GM12878 (cell line): ENCODE measurements around the gene PSMD4. TPM values are rescaled to one million over a fixed set of nuclear protein-coding genes. Genes with fewer than 3 reads are reported as not detected.

Experiments
- ATAC-seq: fragments of 200-7000 bp; cut with Tn5 transposase; 3 replicates; pipeline ENCODE4 v1.9.1; 2020; ENCODE audit warnings: mild to moderate bottlenecking, moderate library complexity
- BruUV-seq: library from RNA; stranded (reverse); fragments of 400-500 nt; replicated peaks from 2 replicates; lab custom pipeline; 2021; lab: Mats Ljungman, UMichigan
- CTCF ChIA-PET: fragments of 300-600 bp; sonication (Branson Sonifier 250); formaldehyde crosslinking; extraction: SDS; loops from one replicate; lab custom pipeline; 2021; ENCODE audit warnings: inconsistent platforms; lab: Yijun Ruan, JAX
- POLR2A ChIA-PET: fragments of 350-600 bp; formaldehyde crosslinking; extraction: SDS; loops from one replicate; lab custom pipeline; 2021; ENCODE audit warnings: inconsistent platforms; lab: Charles Lee
- RAD21 ChIA-PET: fragments of 300-600 bp; sonication (Branson Sonifier 250); formaldehyde crosslinking; loops from one replicate; lab custom pipeline; 2023; ENCODE audit warnings: antibody characterized with exemption; ENCODE audit not compliant: unreplicated experiment; lab: Charles Lee
- SMC1A ChIA-PET: fragments of 300-600 bp; sonication (Branson Sonifier 250); formaldehyde crosslinking; loops from one replicate; lab custom pipeline; 2023; ENCODE audit not compliant: unreplicated experiment, uncharacterized antibody; lab: Charles Lee
- DNase-seq: peaks from one replicate; pipeline ENCODE4 v3.0.0-alpha.2; 2011; ENCODE audit warnings: low read depth, low spot score
- FAIRE-seq: peaks from 3 replicates; lab custom pipeline; 2011; peaks lifted over from hg19 to GRCh38; lab: Jason Lieb, UNC
- H2AFZ ChIP-seq: 2 replicates; pipeline ENCODE4 v1.6.0; 2011; ENCODE audit warnings: low read depth, low read length, control low read depth; ENCODE audit not compliant: control insufficient read depth
- H3K27ac ChIP-seq: 2 replicates; pipeline ENCODE4 v1.5.1; 2011; ENCODE audit warnings: control low read depth; ENCODE audit not compliant: control insufficient read depth, insufficient read depth
- H3K27me3 ChIP-seq, 2 experiments: replicated peaks in 1 of 2; 2 replicates each; pipeline versions ENCODE4 v1.6.0 to v1.6.1; 2011; ENCODE audit warnings: low read length in 1 of 2; ENCODE audit not compliant: control insufficient read depth in 2 of 2, insufficient read depth in 2 of 2
- H3K36me3 ChIP-seq, 2 experiments: 2 replicates each; pipeline ENCODE4 v1.5.1; 2011; ENCODE audit warnings: low read length in 1 of 2; ENCODE audit not compliant: control insufficient read depth in 2 of 2, insufficient read depth in 2 of 2
- H3K4me1 ChIP-seq: 2 replicates; pipeline ENCODE4 v1.6.1; 2011; ENCODE audit warnings: mild to moderate bottlenecking, low read length, moderate library complexity, mixed read lengths; ENCODE audit not compliant: control insufficient read depth, insufficient read depth
- H3K4me2 ChIP-seq: 2 replicates; pipeline ENCODE4 v1.6.0; 2011; ENCODE audit warnings: control low read depth; ENCODE audit not compliant: control insufficient read depth, insufficient read depth
- H3K4me3 ChIP-seq: fragments of 200-600 bp; sonication (generic); 2 replicates; pipeline ENCODE4 v1.5.1; 2016
- H3K79me2 ChIP-seq: 2 replicates; pipeline ENCODE4 v1.6.0; 2011; ENCODE audit warnings: low read length; ENCODE audit not compliant: control insufficient read depth, insufficient read depth
- H3K9ac ChIP-seq: 2 replicates; pipeline ENCODE4 v1.8.0; 2011; ENCODE audit warnings: low read length, control low read depth, mixed read lengths; ENCODE audit not compliant: control insufficient read depth, insufficient read depth
- H3K9me3 ChIP-seq: replicated peaks from 3 replicates; pipeline ENCODE4 v1.5.1; 2011; ENCODE audit warnings: mild to moderate bottlenecking, low read length; ENCODE audit not compliant: control insufficient read depth, insufficient read depth
- H4K20me1 ChIP-seq: 2 replicates; pipeline ENCODE4 v1.6.0; 2011; ENCODE audit not compliant: control insufficient read depth, insufficient read depth
- CEBPB ChIP-seq, 2 experiments: fragments of 150-350 bp in 1 of 2; IDR thresholded peaks; 2 replicates each; pipeline ENCODE4 v1.6.1; 2012 to 2014; ENCODE audit warnings: low read depth in 2 of 2, low read length in 2 of 2, borderline replicate concordance in 1 of 2, inconsistent platforms in 1 of 2
- WGBS: methylation state at CpG from one replicate; pipeline ENCODE4 v1.1.6; 2016; ENCODE audit warnings: low lambda C conversion rate; ENCODE audit not compliant: insufficient replicate concordance, insufficient coverage; ENCODE audit errors: missing lambda C conversion rate; 5-methylcytosine and 5-hydroxymethylcytosine counted together
- in situ Hi-C: fragments of 300-500 bp; cut with MboI; formaldehyde crosslinking; loops from 9 replicates; pipeline ENCODE4 v1.14.3; 2018; ENCODE audit warnings: mixed read lengths
- intact Hi-C: fragments of 100-400 bp; cut with micrococcal nuclease; formaldehyde crosslinking; loops from one replicate; pipeline ENCODE4 v1.14.2; 2022; ENCODE audit not compliant: unreplicated experiment
- polyA plus RNA-seq, 11 experiments: library from polyadenylated mRNA; depleted of rRNA in 4 of 11; unstranded in 6 of 11; stranded (reverse) in 5 of 11; fragments of >200 nt; fragmentation: Nextera tagmentation in 4 of 11; fragmentation: Illumina TruSeq in 1 of 11; extraction: Ambion mirVana in 4 of 11; extraction: Trizol in 1 of 11; gene quantifications; 1 replicate in 1 of 11; 2 replicates in 10 of 11; pipeline versions ENCODE4 v1.2.1 to v1.2.3, GENCODE V29; 2011 to 2016; ENCODE audit warnings: inconsistent platforms in 2 of 11, missing spikeins in 2 of 11, low read depth in 1 of 11
- total RNA-seq, 4 experiments: library from RNA; depleted of rRNA in 3 of 4; stranded (reverse); fragments of >200 nt in 3 of 4; fragmentation: Illumina TruSeq in 1 of 4; extraction: Trizol in 1 of 4; gene quantifications; 2 replicates each; pipeline versions ENCODE4 v1.2.1 to v1.2.3, GENCODE V29; 2013 to 2021
- TF ChIP-seq, protein P1 (sequence below), 3 experiments: IDR thresholded peaks in 2 of 3; conservative IDR thresholded peaks in 1 of 3; 2 replicates each; pipeline ENCODE4 v1.5.1; 2011; ENCODE audit warnings: low read depth in 3 of 3, low read length in 3 of 3, mild to moderate bottlenecking in 3 of 3, control low read depth in 2 of 3, moderate library complexity in 2 of 3, inconsistent platforms in 1 of 3, mixed read lengths in 1 of 3; ENCODE audit not compliant: control insufficient read depth in 2 of 3, insufficient read depth in 1 of 3; ENCODE audit errors: extremely low read depth in 1 of 3

Gene PSMD4
- total and polyA plus RNA-seq, 10 of the 15 experiments (the other 5 are each of a cell fraction or from before 2014, with no cell fraction given): 129 to 281 (median 188) TPM

DNA sequence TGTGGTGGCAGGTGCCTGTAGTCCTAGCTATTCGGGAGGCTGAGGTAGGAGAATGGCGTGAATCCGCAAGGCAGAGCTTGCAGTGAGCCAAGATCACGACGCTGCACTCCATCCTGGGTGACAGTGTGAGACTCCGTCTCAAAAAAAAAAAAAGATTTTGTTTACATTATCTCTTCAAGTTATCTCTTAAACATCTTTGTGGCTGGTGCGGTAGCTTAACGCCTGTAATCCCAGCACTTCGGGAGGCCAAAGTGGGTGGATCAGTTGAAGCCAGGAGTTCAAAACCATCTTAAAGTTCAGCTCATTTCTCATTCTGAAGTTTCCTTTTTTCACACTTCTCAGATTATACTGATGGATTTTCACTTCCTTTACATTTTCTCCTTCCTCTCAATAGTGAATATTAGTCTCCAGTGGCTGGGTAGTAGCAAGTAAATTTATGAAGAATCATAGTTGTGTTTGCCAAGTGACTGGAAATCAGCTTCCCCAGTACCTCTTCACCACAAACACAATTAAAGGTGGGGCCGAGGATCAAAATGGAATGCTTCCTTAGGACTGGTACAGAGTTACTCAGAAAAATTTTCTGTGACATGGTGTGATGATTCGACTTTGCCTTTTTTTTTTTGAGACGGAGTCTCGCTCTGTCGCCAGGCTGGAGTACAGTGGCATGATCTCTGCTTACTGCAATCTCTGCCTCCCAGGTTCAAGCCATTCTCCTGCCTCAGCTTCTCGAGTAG, 42.4 kb upstream of the PSMD4 start:
- Histone ChIP-seq H3K27ac (no peak overlapping the region), H3K4me3 (no peak overlapping the region), H2AFZ (no peak overlapping the region), H3K4me1 (no peaks in the 10 kb centered on the region), H3K27me3 (no peaks in the 10 kb centered on the region), H3K4me2 (no peak overlapping the region), H3K79me2 (peaks cover 38% of the 10 kb centered on the region), H3K9me3 (no peaks in the 10 kb centered on the region), H3K9ac (no peak overlapping the region), H3K36me3 (peaks cover 0 to 12% of the 10 kb centered on the region in 2 experiments), H4K20me1 (peaks cover 2% of the 10 kb centered on the region; the same call in 1 of the 2 replicates)
- intact Hi-C loops (no loop called here), in situ Hi-C loops (no loop called here)
- no peak for ATAC-seq
- TF ChIP-seq, protein P1, sequence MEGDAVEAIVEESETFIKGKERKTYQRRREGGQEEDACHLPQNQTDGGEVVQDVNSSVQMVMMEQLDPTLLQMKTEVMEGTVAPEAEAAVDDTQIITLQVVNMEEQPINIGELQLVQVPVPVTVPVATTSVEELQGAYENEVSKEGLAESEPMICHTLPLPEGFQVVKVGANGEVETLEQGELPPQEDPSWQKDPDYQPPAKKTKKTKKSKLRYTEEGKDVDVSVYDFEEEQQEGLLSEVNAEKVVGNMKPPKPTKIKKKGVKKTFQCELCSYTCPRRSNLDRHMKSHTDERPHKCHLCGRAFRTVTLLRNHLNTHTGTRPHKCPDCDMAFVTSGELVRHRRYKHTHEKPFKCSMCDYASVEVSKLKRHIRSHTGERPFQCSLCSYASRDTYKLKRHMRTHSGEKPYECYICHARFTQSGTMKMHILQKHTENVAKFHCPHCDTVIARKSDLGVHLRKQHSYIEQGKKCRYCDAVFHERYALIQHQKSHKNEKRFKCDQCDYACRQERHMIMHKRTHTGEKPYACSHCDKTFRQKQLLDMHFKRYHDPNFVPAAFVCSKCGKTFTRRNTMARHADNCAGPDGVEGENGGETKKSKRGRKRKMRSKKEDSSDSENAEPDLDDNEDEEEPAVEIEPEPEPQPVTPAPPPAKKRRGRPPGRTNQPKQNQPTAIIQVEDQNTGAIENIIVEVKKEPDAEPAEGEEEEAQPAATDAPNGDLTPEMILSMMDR (IDR thresholded peaks at IDR 0.05 in 2 of 3, conservative IDR thresholded peaks at IDR 0.05 in 1 of 3; ENCODE audit: control insufficient read depth in 2 of 3, extremely low read depth in 1 of 3, insufficient read depth in 1 of 3, low read depth in 3 of 3, low read length in 3 of 3): no peak
- no peak for TF ChIP-seq CEBPB (IDR thresholded peaks at IDR 0.05; ENCODE audit: borderline replicate concordance in 1 of 2, low read depth in 2 of 2, low read length in 2 of 2)
- ChIA-PET POLR2A (interaction anchor here (0.6 to 1.0 kb wide), 2 partner anchors 15 to 25 kb away, joined by 3 to 4 read pairs; no protein-coding TSS in a partner anchor), CTCF (interaction anchor here (0.6 to 1.7 kb wide), 3 partner anchors 8 to 55 kb away, joined by 3 to 5 read pairs (median 3); partner anchors contain the start of gene TNFAIP8L2), RAD21 (no interaction called here), SMC1A (interaction anchor here (2.0 kb wide), 1 partner anchor 112 kb away, joined by 6 read pairs; no protein-coding TSS in a partner anchor)
- FAIRE-seq: no peak
- WGBS: 93% methylated on average over 15 of the region's 15 CpGs
- BruUV-seq: no TSS peak
- no peak for DNase-seq
